DOHH2 (cell line): ENCODE data around the gene SEMA5B.

Experiments used
- H3F3A ChIP-seq: fragments of 200-600 bp; sonication (generic), shearing (Covaris generic); 2 replicates; pipeline ENCODE4 v1.6.0; 2016; ENCODE audit warnings: antibody characterized with exemption, mild to moderate bottlenecking; ENCODE audit not compliant: control insufficient read depth, insufficient read depth
- H3K27ac ChIP-seq: fragments of 200-600 bp; sonication (generic); 2 replicates; pipeline ENCODE4 v1.5.1; 2014; ENCODE audit warnings: low read depth, mild to moderate bottlenecking, low read length, moderate library complexity
- H3K27me3 ChIP-seq: fragments of 200-600 bp; sonication (generic); 2 replicates; pipeline ENCODE4 v1.6.1; 2014; ENCODE audit warnings: mild to moderate bottlenecking, low read length, mixed read lengths; ENCODE audit not compliant: control insufficient read depth
- H3K36me3 ChIP-seq: fragments of 200-600 bp; sonication (generic); 2 replicates; pipeline ENCODE4 v1.6.1; 2014; ENCODE audit warnings: mild to moderate bottlenecking, low read length, moderate library complexity, mixed read lengths; ENCODE audit not compliant: control insufficient read depth
- H3K4me1 ChIP-seq: fragments of 200-600 bp; sonication (generic); 2 replicates; pipeline ENCODE4 v1.6.1; 2014; ENCODE audit warnings: mild to moderate bottlenecking, low read length, mixed read lengths; ENCODE audit not compliant: control insufficient read depth
- H3K4me2 ChIP-seq: fragments of 200-600 bp; sonication (generic); 2 replicates; pipeline ENCODE4 v1.6.0; 2014; ENCODE audit warnings: mild to moderate bottlenecking, low read length, moderate library complexity
- H3K4me3 ChIP-seq: fragments of 200-600 bp; sonication (generic); 2 replicates; pipeline ENCODE4 v1.5.1; 2014; ENCODE audit warnings: mild to moderate bottlenecking, low read length, mixed read lengths
- H3K79me2 ChIP-seq: fragments of 200-600 bp; sonication (generic); 2 replicates; pipeline ENCODE4 v1.6.1; 2014; ENCODE audit warnings: mild to moderate bottlenecking, low read length, mixed read lengths; ENCODE audit not compliant: control insufficient read depth
- H3K9me2 ChIP-seq: fragments of 200-600 bp; sonication (generic); replicated peaks from 2 replicates; pipeline ENCODE4 v1.6.1; 2014; ENCODE audit warnings: mild to moderate bottlenecking, low read length, mixed read lengths; ENCODE audit not compliant: control insufficient read depth
- H3K9me3 ChIP-seq: fragments of 200-600 bp; sonication (generic); 2 replicates; pipeline ENCODE4 v1.6.1; 2014; ENCODE audit warnings: antibody characterized with exemption, low read length, mixed read lengths; ENCODE audit not compliant: control insufficient read depth, insufficient read depth
- H4K20me1 ChIP-seq: fragments of 200-600 bp; sonication (generic); 2 replicates; pipeline ENCODE4 v1.6.0; 2014; ENCODE audit warnings: low read depth, mild to moderate bottlenecking, antibody characterized with exemption, low read length, moderate library complexity; ENCODE audit not compliant: control insufficient read depth, insufficient read depth
- EZH2phosphoT487 ChIP-seq: fragments of 200-600 bp; sonication (generic); IDR thresholded peaks from 2 replicates; pipeline ENCODE4 v1.6.1; 2017; ENCODE audit warnings: borderline replicate concordance, mild to moderate bottlenecking, antibody characterized with exemption, low read length, moderate library complexity, mixed read lengths
- TF ChIP-seq, protein P1 (sequence below): fragments of 200-600 bp; sonication (generic); IDR thresholded peaks from one replicate; pipeline ENCODE4 v1.5.1; 2014; ENCODE audit warnings: antibody characterized with exemption, mild to moderate bottlenecking, low read depth, low read length; ENCODE audit not compliant: poor library complexity, severe bottlenecking

Gene SEMA5B

DNA sequence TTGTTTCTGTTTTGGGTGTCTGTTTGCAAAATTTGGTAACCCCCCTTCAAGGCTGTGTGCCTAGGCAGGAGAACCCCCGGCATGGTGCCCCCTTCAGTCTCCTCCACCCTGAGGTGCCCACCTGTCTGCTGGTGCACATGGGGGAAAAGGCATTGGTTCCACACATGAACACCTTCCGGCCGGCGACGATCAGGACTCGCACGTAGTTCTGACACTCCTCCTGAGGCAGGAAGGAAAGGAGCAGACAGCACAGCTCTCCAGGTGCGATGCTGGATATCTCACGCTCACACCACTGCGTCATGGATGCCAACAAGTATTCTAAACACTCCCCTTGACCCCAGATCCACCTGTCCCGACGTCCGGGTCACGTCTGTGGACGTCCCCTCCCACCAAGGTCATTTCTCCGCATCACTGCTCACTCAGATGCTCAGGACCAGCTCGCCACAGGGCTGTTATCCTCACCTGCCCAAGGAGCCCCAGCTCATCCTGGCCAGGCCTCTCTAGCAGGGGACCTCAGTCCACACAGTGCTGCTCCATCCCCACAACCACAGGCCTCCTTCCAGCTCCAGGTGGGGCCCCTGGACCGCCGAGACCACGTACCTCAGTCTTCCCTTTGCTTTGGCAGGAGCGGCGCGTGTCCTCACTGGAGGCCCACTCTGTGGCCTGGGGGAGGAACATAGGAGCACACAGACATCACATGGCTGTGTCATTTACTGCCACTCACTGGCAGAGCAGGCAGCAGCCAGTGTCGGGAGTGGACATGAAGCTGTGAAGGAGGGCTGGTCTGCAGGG is 99.0 kb downstream of the SEMA5B start:
- no peak overlapping the region for H3K4me2 ChIP-seq
- H3K27me3 ChIP-seq = peaks cover 30% of the 10 kb centered on the region
- H3K36me3 ChIP-seq = no peaks in the 10 kb centered on the region
- H3K79me2 ChIP-seq = no peaks in the 10 kb centered on the region
- TF ChIP-seq, protein P1, sequence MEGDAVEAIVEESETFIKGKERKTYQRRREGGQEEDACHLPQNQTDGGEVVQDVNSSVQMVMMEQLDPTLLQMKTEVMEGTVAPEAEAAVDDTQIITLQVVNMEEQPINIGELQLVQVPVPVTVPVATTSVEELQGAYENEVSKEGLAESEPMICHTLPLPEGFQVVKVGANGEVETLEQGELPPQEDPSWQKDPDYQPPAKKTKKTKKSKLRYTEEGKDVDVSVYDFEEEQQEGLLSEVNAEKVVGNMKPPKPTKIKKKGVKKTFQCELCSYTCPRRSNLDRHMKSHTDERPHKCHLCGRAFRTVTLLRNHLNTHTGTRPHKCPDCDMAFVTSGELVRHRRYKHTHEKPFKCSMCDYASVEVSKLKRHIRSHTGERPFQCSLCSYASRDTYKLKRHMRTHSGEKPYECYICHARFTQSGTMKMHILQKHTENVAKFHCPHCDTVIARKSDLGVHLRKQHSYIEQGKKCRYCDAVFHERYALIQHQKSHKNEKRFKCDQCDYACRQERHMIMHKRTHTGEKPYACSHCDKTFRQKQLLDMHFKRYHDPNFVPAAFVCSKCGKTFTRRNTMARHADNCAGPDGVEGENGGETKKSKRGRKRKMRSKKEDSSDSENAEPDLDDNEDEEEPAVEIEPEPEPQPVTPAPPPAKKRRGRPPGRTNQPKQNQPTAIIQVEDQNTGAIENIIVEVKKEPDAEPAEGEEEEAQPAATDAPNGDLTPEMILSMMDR = no peak
- no peak for TF ChIP-seq EZH2phosphoT487
- H3F3A ChIP-seq = no peaks in the 10 kb centered on the region
- no peak overlapping the region for H3K4me3 ChIP-seq
- no peak overlapping the region for H3K27ac ChIP-seq
- no peaks in the 10 kb centered on the region for H3K9me3 ChIP-seq
- H3K9me2 ChIP-seq = no peaks in the 10 kb centered on the region
- H3K4me1 ChIP-seq = no peaks in the 10 kb centered on the region
- H4K20me1 ChIP-seq = no peaks in the 10 kb centered on the region

DNA sequence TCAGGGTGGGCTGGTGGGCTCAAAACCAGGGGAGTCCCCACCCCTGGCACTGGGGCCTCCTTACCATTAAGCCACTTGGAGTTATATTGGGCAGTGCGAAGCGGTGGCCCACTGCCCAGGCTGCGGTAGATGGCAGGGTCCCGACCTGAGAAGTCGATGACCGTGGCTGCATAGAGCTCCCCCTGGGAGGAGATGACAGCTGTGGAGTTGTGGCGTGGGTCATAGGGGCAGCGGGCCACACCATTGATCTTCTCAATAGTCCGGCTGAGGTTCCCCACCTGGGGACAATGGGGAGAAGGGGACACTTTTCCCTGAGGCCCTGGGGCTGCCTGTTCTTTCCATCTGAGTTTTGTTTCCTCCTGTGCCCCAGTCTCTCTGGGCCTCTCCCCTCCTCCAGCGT is 99.8 kb downstream of the SEMA5B start:
- no peak for TF ChIP-seq EZH2phosphoT487
- TF ChIP-seq, protein P1 = no peak
- Histone ChIP-seq H3K9me2 (no peaks in the 10 kb centered on the region), H4K20me1 (no peaks in the 10 kb centered on the region), H3F3A (no peaks in the 10 kb centered on the region), H3K27ac (no peak overlapping the region), H3K4me1 (no peaks in the 10 kb centered on the region), H3K9me3 (no peaks in the 10 kb centered on the region), H3K4me2 (no peak overlapping the region), H3K36me3 (no peaks in the 10 kb centered on the region), H3K79me2 (no peaks in the 10 kb centered on the region), H3K27me3 (peaks cover 26% of the 10 kb centered on the region), H3K4me3 (no peak overlapping the region)

DNA sequence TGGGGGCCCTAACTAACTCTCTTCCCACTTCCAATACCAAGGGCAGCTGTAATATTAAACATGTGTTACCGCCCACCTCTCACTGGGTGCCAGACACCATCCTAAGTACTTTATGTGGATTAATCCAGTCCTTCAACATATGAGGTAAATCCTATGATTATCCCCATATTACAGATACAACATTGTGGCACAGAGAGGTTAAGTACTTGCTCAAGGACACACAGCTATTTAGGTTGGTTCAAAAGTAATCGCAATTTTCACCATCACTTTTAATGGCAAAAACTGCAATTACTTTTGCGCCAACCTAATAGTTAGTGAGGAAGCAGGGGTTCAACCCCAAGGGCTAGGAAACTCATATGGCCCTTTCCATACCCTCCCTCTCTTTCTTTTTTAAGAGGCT is 100.8 kb downstream of the SEMA5B start:
- no peak for TF ChIP-seq EZH2phosphoT487
- TF ChIP-seq, protein P1 = no peak
- Histone ChIP-seq H3K9me3 (no peaks in the 10 kb centered on the region), H3K79me2 (no peaks in the 10 kb centered on the region), H3K27me3 (peaks cover 30% of the 10 kb centered on the region), H3K27ac (no peak overlapping the region), H4K20me1 (no peaks in the 10 kb centered on the region), H3K36me3 (no peaks in the 10 kb centered on the region), H3K9me2 (no peaks in the 10 kb centered on the region), H3K4me2 (no peak overlapping the region), H3K4me3 (no peak overlapping the region), H3K4me1 (peaks cover 3% of the 10 kb centered on the region; the same call in 1 of the 2 replicates), H3F3A (no peaks in the 10 kb centered on the region)
